ENCODE results near the gene GUCA1C.

The GUCA1C gene

DNA sequence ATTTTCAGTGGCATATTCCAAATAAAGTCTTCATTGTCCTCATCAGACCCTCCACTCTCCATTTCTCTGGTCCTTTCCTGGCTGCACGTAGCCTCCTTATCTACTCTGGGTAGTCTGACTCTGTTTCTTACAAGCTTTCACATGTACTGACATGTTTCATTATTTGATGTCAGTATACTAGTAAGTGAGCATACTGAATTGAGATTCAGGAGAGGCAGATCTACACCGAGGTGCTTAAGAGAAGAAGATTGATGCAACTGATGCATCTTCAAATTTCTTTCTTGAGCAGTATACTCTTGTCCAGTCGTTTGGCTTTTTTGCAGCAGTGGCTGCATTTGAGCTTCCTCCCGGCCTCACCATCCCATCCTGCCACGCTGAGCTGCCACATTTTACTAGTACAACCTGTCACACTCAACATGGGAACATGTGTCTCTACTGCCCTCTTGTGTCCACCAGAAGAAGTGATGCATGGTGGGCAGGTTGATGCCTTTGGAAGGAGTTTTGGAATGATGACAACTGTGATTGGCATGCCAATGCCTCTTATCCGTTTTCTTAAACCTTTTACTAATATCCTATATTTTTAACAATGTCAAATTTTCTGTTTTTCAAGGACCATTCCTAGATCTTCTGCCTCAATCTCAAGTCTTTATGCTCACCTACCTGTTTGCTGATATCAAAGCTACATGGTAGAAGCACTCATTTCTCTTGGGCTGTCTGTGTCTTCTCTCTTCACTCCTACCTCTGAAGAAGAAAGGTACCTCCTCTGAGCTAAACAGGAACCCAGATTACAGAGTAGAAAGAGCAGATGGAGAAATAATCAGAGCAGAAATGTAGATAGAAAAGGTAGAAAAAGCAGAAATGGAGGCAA, 38.7 kb downstream of the GUCA1C start:
- peak; percentile 77 for DNase-seq (ENCODE audit: low read depth)
- TF ChIP-seq, protein P1, sequence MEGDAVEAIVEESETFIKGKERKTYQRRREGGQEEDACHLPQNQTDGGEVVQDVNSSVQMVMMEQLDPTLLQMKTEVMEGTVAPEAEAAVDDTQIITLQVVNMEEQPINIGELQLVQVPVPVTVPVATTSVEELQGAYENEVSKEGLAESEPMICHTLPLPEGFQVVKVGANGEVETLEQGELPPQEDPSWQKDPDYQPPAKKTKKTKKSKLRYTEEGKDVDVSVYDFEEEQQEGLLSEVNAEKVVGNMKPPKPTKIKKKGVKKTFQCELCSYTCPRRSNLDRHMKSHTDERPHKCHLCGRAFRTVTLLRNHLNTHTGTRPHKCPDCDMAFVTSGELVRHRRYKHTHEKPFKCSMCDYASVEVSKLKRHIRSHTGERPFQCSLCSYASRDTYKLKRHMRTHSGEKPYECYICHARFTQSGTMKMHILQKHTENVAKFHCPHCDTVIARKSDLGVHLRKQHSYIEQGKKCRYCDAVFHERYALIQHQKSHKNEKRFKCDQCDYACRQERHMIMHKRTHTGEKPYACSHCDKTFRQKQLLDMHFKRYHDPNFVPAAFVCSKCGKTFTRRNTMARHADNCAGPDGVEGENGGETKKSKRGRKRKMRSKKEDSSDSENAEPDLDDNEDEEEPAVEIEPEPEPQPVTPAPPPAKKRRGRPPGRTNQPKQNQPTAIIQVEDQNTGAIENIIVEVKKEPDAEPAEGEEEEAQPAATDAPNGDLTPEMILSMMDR (IDR thresholded peaks at IDR 0.05; ENCODE audit: insufficient read depth, low read depth, low read length, missing control alignments): peak; percentile 92
- H3K4me3 ChIP-seq (ENCODE audit: low read depth, low read length): no peak overlapping the region

DNA sequence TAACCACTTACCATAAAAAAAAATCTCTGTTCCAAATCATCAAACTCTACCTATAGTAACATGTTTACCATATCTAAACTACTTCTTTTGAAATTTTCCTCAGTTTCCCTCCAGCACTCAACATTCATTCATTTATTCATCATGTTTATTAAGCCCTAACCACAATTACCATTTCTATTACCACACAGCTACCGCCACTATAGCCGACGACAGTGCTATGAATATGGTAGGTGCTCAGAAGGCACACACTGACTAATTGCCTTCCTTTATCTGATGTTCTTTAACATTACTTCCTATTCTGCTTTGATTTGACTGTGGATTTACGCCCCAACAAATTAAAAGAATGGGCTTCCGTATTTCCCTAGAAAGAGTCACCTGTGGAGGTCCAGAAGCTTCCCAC, 43.9 kb downstream of the GUCA1C start:
- TF ChIP-seq, protein P1 (IDR thresholded peaks at IDR 0.05; ENCODE audit: insufficient read depth, low read depth, low read length, missing control alignments): no peak
- H3K4me3 ChIP-seq (ENCODE audit: low read depth, low read length): no peak overlapping the region

DNA sequence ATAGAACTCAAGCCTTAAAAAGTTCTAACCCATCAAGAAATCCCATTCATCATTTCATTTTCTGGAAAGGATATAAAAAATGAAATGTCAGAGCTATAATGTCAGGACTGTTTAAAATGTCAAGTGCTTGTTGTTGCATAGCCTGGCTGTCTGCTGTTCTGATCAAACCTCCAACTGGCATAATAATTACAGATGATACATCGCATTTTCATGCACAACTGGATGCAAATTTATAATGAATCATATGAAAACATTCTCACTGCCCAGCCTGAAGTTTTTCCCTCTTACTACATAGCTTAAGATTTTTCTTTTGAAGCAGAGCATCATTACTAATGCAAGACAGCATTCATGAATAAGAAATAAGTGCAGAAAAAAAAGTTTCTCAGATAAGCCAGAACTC, 46.5 kb downstream of the GUCA1C start:
- DNase-seq (ENCODE audit: low read depth): no peak
- TF ChIP-seq, protein P1 (IDR thresholded peaks at IDR 0.05; ENCODE audit: insufficient read depth, low read depth, low read length, missing control alignments): no peak
- no peak overlapping the region for H3K4me3 ChIP-seq (ENCODE audit: low read depth, low read length)

More for the DNA sequence above, 43.9 kb downstream of the GUCA1C start:
- DNase-seq (ENCODE audit: low read depth): no peak

DNA sequence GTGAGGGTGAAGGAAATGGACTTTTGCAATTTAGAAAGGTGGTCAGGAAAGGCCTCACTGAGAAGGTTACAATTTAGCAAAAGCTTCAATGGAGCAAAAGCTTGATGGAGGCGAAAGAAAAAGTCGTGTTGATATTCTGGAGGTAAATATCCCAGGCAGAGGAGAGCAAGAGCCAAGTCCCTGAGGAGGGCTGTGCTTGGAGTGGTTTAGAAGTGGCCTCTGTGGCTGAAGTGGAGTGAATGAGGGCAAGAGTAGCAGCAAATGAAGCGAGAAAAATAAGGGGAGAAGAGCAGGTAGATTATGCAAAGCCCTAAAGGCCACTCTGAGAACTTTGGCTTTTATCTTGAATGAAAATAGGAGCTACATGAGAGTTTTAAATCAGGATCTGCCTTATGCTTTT, 54.1 kb downstream of the GUCA1C start:
- DNase-seq (ENCODE audit: low read depth): no peak
- H3K4me3 ChIP-seq (ENCODE audit: low read depth, low read length): no peak overlapping the region
- TF ChIP-seq, protein P1 (IDR thresholded peaks at IDR 0.05; ENCODE audit: insufficient read depth, low read depth, low read length, missing control alignments): no peak

DNA sequence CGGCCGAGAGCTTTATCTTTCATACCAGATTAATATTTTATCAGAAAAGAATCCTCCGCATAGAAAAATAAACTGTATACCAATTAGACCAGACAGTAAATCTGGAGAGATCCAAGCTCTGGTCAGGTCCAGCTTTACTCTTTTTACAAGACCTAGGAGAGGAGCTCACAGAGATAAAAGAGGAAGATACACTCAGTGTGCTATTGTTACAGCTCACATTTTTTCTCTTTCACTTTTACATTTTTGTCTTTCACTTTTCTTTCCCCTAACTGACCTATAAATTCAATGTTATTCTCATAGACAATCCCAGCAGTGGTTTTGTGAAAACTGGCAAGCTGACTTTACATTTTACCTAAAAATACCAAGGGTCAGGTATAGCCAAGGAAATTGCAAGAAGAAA, 55.8 kb downstream of the GUCA1C start:
- DNase-seq (ENCODE audit: low read depth): peak; percentile 16
- TF ChIP-seq, protein P1 (IDR thresholded peaks at IDR 0.05; ENCODE audit: insufficient read depth, low read depth, low read length, missing control alignments): no peak
- no peak overlapping the region for H3K4me3 ChIP-seq (ENCODE audit: low read depth, low read length)

DNA sequence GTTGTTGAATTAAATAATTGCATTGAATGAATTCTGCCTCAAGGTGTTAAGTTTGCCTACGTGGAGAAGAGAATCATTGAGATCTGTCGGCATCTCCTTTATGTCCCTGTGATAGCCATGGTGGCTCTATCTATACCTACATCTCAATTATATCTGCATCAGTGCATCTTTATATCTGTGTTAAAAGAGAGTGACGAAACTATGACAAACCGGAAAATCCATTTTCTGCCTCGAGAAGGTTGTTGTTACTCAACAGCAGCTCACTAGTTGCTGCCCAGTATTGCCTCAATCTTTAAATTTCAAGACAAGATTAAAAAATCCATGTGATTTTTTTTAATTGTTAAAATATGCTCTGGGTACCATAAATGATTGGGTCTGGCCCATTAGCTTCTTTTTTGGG, 58.7 kb downstream of the GUCA1C start:
- H3K4me3 ChIP-seq (ENCODE audit: low read depth, low read length): no peak overlapping the region
- TF ChIP-seq, protein P1 (IDR thresholded peaks at IDR 0.05; ENCODE audit: insufficient read depth, low read depth, low read length, missing control alignments): no peak
- no peak for DNase-seq (ENCODE audit: low read depth)

DNA sequence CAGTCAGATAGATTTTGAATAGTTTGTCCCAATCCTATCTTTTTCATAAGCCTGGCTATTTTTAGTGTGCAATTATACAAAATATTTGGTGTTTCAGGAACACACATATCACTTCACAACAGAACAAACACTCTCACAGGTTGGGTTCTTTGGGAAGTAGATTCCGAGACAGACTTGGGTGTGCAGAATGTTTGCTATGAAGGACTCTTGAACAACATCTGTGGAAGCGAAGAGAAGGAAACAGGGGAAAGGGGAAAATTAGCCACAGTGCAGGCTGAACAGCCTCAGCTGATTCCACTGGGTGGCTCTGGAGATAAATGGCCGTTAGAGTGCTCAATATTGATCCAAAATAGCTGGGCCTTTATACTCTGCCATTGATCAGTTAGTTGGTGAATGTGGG, 61.8 kb downstream of the GUCA1C start:
- TF ChIP-seq, protein P1 (IDR thresholded peaks at IDR 0.05; ENCODE audit: insufficient read depth, low read depth, low read length, missing control alignments): no peak
- DNase-seq (ENCODE audit: low read depth): no peak
- no peak overlapping the region for H3K4me3 ChIP-seq (ENCODE audit: low read depth, low read length)

Data from GM12865 (cell line).